IPS-15b (cell line): ENCODE measurements around the gene RAPGEF3.

Source experiments
- H3K27me3 ChIP-seq: one replicate; pipeline ENCODE4 v1.6.1; 2013; ENCODE audit warnings: low read length; ENCODE audit not compliant: control insufficient read depth, insufficient read depth
- H3K36me3 ChIP-seq: one replicate; pipeline ENCODE4 v1.6.1; 2013; ENCODE audit warnings: low read length; ENCODE audit not compliant: control insufficient read depth, insufficient read depth
- H3K4me1 ChIP-seq: one replicate; pipeline ENCODE4 v1.6.1; 2013; ENCODE audit warnings: mild to moderate bottlenecking, low read length; ENCODE audit not compliant: control insufficient read depth, insufficient read depth
- H3K4me3 ChIP-seq: one replicate; pipeline ENCODE4 v1.5.1; 2013; ENCODE audit warnings: low read depth, low read length
- H3K9ac ChIP-seq: one replicate; pipeline ENCODE4 v1.6.1; 2013; ENCODE audit warnings: low read depth, mild to moderate bottlenecking, low read length
- H3K9me3 ChIP-seq: one replicate; pipeline ENCODE4 v1.6.1; 2013; ENCODE audit warnings: mild to moderate bottlenecking, low read length; ENCODE audit not compliant: control insufficient read depth, insufficient read depth

Gene RAPGEF3

GRCh38 chr12:47799357-47799955 lies 40.8 kb upstream of the RAPGEF3 start:
- peaks cover 29% of the 10 kb centered on the region for H3K36me3 ChIP-seq
- peak overlapping the region; percentile 24 for H3K9ac ChIP-seq
- H3K4me1 ChIP-seq, result peaks cover 9% of the 10 kb centered on the region
- no peak overlapping the region for H3K4me3 ChIP-seq
- no peaks in the 10 kb centered on the region for H3K27me3 ChIP-seq
- no peaks in the 10 kb centered on the region for H3K9me3 ChIP-seq

GRCh38 chr12:47798382-47798948 lies 39.8 kb upstream of the RAPGEF3 start:
- Histone ChIP-seq H3K9ac (no peak overlapping the region), H3K36me3 (peaks cover 35% of the 10 kb centered on the region), H3K27me3 (no peaks in the 10 kb centered on the region), H3K4me1 (peaks cover 9% of the 10 kb centered on the region), H3K4me3 (no peak overlapping the region), H3K9me3 (no peaks in the 10 kb centered on the region)

GRCh38 chr12:47797441-47797840 lies 38.8 kb upstream of the RAPGEF3 start:
- Histone ChIP-seq H3K36me3 (peaks cover 35% of the 10 kb centered on the region), H3K9ac (no peak overlapping the region), H3K4me3 (no peak overlapping the region), H3K27me3 (no peaks in the 10 kb centered on the region), H3K9me3 (no peaks in the 10 kb centered on the region), H3K4me1 (peaks cover 5% of the 10 kb centered on the region)

- H3K9ac ChIP-seq, result no peak overlapping the region
- no peaks in the 10 kb centered on the region for H3K4me1 ChIP-seq
- H3K4me3 ChIP-seq, result no peak overlapping the region
- no peaks in the 10 kb centered on the region for H3K27me3 ChIP-seq
- no peaks in the 10 kb centered on the region for H3K9me3 ChIP-seq
- peaks cover 34% of the 10 kb centered on the region for H3K36me3 ChIP-seq
Measured at GRCh38 chr12:47795814-47796411, 37.2 kb upstream of the RAPGEF3 start.

- Histone ChIP-seq H3K9me3 (no peaks in the 10 kb centered on the region), H3K27me3 (no peaks in the 10 kb centered on the region), H3K9ac (no peak overlapping the region), H3K4me1 (no peaks in the 10 kb centered on the region), H3K36me3 (peaks cover 36% of the 10 kb centered on the region), H3K4me3 (no peak overlapping the region)
Measured at GRCh38 chr12:47795121-47795813, 36.6 kb upstream of the RAPGEF3 start.

GRCh38 chr12:47794679-47795078 lies 36.0 kb upstream of the RAPGEF3 start:
- Histone ChIP-seq H3K9me3 (no peaks in the 10 kb centered on the region), H3K27me3 (no peaks in the 10 kb centered on the region), H3K36me3 (peaks cover 37% of the 10 kb centered on the region), H3K9ac (no peak overlapping the region), H3K4me3 (no peak overlapping the region), H3K4me1 (no peaks in the 10 kb centered on the region)

GRCh38 chr12:47793015-47793681 lies 34.5 kb upstream of the RAPGEF3 start:
- H3K36me3 ChIP-seq, result peaks cover 50% of the 10 kb centered on the region
- no peaks in the 10 kb centered on the region for H3K9me3 ChIP-seq
- H3K4me3 ChIP-seq, result no peak overlapping the region
- no peaks in the 10 kb centered on the region for H3K4me1 ChIP-seq
- H3K27me3 ChIP-seq, result no peaks in the 10 kb centered on the region
- no peak overlapping the region for H3K9ac ChIP-seq

GRCh38 chr12:47791874-47792273 lies 33.2 kb upstream of the RAPGEF3 start:
- H3K9ac ChIP-seq, result no peak overlapping the region
- no peaks in the 10 kb centered on the region for H3K4me1 ChIP-seq
- H3K36me3 ChIP-seq, result peaks cover 58% of the 10 kb centered on the region
- H3K4me3 ChIP-seq, result no peak overlapping the region
- H3K9me3 ChIP-seq, result no peaks in the 10 kb centered on the region
- no peaks in the 10 kb centered on the region for H3K27me3 ChIP-seq

- Histone ChIP-seq H3K9me3 (no peaks in the 10 kb centered on the region), H3K36me3 (peaks cover 60% of the 10 kb centered on the region), H3K4me3 (no peak overlapping the region), H3K27me3 (no peaks in the 10 kb centered on the region), H3K4me1 (no peaks in the 10 kb centered on the region), H3K9ac (no peak overlapping the region)
Measured at GRCh38 chr12:47791351-47791746, 32.7 kb upstream of the RAPGEF3 start.

- Histone ChIP-seq H3K4me1 (no peaks in the 10 kb centered on the region), H3K36me3 (peaks cover 60% of the 10 kb centered on the region), H3K9me3 (no peaks in the 10 kb centered on the region), H3K9ac (no peak overlapping the region), H3K4me3 (no peak overlapping the region), H3K27me3 (no peaks in the 10 kb centered on the region)
Measured at GRCh38 chr12:47790676-47791350, 32.1 kb upstream of the RAPGEF3 start.

GRCh38 chr12:47789712-47790489 lies 31.2 kb upstream of the RAPGEF3 start:
- H3K27me3 ChIP-seq, result no peaks in the 10 kb centered on the region
- no peaks in the 10 kb centered on the region for H3K4me1 ChIP-seq
- H3K4me3 ChIP-seq, result no peak overlapping the region
- H3K9me3 ChIP-seq, result no peaks in the 10 kb centered on the region
- H3K36me3 ChIP-seq, result peaks cover 65% of the 10 kb centered on the region
- no peak overlapping the region for H3K9ac ChIP-seq
